AG09309 (cell line): Measurements from ENCODE around the gene CCDC81.

Experiments
- DNase-seq: peaks from one replicate; pipeline ENCODE4 v3.0.0-alpha.2; 2010; ENCODE audit warnings: low read depth
- H3K4me3 ChIP-seq: 2 replicates; pipeline ENCODE4 v1.5.1; 2011; ENCODE audit warnings: mild to moderate bottlenecking, low read depth, low read length, moderate library complexity; ENCODE audit not compliant: control insufficient read depth
- TF ChIP-seq, protein P1 (sequence below): IDR thresholded peaks from 2 replicates; pipeline ENCODE4 v1.5.1; 2011; ENCODE audit warnings: mild to moderate bottlenecking, low read depth, low read length, inconsistent platforms; ENCODE audit not compliant: insufficient read depth, control insufficient read depth; ENCODE audit errors: missing control alignments

The CCDC81 gene

DNA sequence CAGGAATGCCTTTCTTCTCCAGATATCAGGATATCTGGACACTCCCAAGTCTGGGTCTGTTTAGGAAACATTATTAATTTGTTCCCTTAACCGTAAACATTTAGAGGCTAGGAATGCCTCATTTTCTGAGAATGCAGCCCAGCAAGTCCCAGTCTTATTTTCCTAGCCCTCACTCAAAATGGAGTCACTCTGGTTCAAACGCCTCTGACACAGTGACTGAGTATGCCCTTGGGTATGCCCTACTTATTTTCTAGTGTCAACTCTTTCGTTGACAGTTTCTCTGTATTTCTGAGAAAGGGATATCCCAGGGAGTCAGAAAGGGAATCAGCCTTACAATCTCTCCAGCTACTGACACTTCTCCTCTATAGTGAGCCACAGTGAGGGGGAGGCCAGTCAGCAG, 16.0 kb upstream of the CCDC81 start:
- H3K4me3 ChIP-seq: no peak overlapping the region
- DNase-seq: no peak
- TF ChIP-seq, protein P1, sequence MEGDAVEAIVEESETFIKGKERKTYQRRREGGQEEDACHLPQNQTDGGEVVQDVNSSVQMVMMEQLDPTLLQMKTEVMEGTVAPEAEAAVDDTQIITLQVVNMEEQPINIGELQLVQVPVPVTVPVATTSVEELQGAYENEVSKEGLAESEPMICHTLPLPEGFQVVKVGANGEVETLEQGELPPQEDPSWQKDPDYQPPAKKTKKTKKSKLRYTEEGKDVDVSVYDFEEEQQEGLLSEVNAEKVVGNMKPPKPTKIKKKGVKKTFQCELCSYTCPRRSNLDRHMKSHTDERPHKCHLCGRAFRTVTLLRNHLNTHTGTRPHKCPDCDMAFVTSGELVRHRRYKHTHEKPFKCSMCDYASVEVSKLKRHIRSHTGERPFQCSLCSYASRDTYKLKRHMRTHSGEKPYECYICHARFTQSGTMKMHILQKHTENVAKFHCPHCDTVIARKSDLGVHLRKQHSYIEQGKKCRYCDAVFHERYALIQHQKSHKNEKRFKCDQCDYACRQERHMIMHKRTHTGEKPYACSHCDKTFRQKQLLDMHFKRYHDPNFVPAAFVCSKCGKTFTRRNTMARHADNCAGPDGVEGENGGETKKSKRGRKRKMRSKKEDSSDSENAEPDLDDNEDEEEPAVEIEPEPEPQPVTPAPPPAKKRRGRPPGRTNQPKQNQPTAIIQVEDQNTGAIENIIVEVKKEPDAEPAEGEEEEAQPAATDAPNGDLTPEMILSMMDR: no peak

DNA sequence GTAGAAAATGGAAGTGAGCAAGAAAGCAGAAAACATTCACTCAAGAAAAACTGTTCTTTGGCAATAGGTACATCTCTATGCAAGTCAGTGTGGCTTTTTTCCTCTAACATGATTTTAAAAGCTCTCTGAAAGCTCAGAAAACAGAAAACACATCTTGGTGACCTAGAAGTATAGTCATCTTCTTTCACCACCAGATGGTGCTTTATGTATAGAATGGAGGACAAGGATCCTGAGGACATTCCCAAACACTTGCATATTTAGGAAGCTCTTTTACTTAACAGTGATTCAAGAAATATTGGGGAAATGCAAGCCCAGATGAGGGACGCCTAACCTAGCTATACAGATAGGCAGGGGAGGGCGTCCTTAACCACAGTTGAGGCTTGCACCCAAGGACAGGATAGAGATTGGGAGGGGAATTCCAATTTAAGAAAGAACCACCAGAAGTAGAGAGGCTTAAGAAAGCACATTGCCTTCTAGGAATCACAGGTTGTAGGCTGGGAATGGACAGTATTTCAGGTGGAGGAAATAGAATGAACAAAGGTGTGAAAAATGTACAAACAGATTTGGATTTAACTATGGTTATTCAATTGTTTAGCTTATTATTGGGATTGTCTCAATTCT, 13.8 kb upstream of the CCDC81 start:
- H3K4me3 ChIP-seq: no peak overlapping the region

DNA sequence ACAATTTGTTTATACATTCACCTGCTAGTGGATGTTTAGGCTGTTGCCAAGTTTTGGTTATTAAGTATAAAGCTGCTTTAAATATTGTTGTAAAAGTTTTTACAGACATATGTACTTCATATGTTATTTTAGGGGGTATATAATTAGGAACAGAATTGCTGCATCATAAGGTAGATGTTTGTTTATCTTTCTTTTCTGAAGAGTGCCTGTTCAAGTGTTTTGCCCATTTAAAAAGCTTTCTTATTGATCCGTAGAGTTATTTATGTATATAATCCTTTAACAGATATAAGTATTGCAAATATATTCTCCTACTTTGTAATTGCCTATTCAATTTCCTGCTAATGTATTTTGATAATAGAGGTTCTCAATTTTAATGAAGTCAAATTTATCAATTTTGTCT, 11.3 kb upstream of the CCDC81 start:
- TF ChIP-seq, protein P1: no peak
- no peak for DNase-seq

More for the DNA sequence above, 13.8 kb upstream of the CCDC81 start:
- no peak for DNase-seq
- TF ChIP-seq, protein P1: peak; percentile 47

DNA sequence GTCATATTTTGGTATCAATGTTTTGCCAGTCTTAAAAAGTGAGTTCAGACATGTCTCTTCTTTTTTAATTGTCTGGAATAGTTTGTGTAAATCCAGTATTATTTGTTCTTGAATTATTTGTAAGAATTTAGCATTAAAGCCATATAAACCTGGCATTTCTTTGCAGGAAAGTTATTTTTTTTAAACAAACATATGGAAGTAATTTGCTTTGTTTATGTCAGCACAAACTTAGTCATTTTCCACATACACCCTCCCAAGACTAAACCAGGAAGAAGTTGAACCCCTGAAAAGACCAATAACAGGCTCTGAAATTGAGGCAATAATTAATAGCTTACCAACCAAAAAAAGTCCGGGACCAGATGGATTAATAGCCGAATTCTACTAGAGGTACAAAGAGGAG, 9.1 kb upstream of the CCDC81 start:
- TF ChIP-seq, protein P1: no peak
- no peak for DNase-seq

More for the DNA sequence above, 11.3 kb upstream of the CCDC81 start:
- H3K4me3 ChIP-seq: no peak overlapping the region

DNA sequence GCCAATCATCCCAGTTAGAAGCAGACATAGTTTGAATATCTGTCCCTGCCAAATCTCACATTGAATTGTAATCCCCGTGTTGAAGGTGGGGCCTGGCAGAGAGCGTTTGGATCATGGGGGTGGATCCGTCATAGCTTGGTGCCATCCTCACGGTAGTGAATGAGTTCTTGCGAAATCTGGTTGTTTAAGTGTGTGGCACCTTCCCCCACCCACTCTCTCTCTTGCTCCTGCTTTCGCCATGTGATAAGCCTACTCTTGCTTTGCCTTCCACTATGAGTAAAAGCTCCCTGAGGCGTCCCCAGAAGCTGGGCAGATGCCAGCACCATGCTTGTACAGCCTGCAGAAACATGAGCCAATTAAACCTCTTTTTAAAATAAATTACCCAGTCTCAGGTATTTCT, 5.0 kb upstream of the CCDC81 start:
- TF ChIP-seq, protein P1: no peak
- DNase-seq: no peak
- no peak overlapping the region for H3K4me3 ChIP-seq

More for the DNA sequence above, 9.1 kb upstream of the CCDC81 start:
- H3K4me3 ChIP-seq: no peak overlapping the region

DNA sequence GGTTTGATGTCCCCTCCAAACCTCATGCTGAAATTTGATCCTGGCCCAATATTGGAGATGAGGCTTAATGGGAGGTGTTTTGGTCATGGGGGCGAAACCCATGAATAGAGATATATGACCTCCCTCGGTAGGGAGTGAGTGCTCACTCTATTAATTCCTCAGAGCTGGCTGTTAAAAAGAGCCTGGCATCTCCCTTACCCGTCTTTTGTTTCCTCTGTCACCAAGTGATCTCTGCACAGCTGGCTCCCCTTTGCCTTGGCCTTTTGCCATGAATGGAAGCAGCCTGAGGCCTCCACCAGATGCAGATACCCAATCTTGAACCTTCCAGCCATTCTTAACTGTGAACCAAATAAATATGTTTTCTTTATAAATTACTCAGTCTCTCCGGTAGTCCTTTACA, 4.5 kb upstream of the CCDC81 start:
- no peak overlapping the region for H3K4me3 ChIP-seq
- no peak for DNase-seq
- TF ChIP-seq, protein P1: no peak

DNA sequence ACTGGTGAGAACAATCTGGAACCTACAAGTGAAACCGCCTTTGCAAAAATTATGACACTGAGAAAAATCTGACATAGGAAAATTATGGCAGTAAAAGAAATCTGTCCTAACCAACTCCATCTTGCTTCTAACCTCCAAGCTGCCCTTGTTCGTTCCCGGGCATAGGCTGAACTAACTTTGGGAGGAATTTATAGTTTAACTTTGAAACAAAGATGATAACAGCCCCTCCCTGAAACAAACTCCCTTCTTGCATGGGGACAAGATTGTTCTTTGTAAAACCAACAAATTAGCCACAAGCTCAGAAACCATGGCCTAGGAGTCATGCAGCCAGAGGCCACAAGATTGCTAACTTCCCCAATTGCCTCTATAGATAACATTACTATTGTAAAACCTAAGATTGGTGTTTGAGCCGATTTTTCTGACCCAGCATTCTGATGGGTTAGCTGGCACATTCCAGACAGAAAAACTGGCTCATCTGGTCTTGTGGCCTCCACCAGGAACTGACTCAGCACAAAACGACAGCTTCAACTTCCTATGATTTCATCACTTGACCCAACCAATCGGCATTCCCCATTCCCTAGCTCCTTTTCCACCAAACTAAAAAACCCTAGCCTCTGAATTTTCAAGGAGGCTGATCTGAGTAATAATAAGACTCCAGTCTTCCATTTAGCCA, 3.6 kb upstream of the CCDC81 start:
- TF ChIP-seq, protein P1: no peak
- H3K4me3 ChIP-seq: no peak overlapping the region
- peak; percentile 20 for DNase-seq
